Muscle of arm (tissue), 12 donors: ENCODE results near the gene RAG1. TPM values are rescaled to one million over a fixed set of nuclear protein-coding genes. Genes with fewer than 3 reads are reported as not detected.

Experiments
- DNase-seq: peaks from one replicate; pipeline ENCODE4 v3.0.0-alpha.2; 2013
- polyA plus RNA-seq, 12 donors: library from polyadenylated mRNA; unstranded; fragments of 120-200 nt; gene quantifications; one replicate each; pipeline ENCODE4 v1.2.1, GENCODE V29; 2013; ENCODE audit not compliant: insufficient read length in 12 of 12

RAG1 gene
- polyA plus RNA-seq, 12 donors: 5.9 to 22.4 (median 10.0) TPM; not detected in 1

DNA sequence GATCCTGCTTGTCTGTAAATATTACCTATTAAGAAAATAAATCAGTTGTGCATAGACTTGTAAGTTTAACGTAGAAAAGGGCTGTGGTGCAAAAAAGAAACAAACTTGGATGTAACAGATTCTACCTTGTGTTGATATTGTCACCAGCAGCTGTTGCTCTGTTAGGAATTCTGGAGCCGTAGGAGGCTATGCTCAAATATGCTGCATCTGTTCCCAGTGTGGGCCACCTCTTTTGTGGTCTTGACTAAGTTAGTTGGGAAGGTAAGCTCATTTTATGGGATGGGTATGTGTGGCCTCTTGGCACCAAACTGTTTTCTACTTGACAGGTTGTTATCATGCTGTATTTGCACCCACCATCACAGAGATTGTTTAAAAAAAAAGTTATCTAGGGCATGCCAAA lies 59.7 kb downstream of the RAG1 start:
- DNase-seq: no peak

DNA sequence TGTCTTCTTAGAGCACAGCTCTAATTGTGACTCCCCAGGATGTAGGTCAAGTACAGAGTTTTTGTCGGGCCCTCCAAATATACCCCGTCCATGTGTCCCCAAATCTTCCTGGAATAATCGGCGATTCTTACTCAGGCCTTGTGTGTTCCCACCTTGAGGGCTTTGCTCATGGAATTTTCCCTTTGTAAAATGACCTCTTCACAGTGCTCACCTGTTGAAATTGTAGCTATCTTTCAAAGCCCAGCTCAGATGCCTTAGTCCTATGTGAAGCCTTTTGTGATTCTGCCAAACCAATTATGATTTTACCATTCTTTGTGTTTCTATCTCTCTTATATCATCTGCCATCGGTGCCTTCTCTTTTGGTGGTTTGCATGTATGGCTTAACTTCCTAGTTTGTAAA lies 60.3 kb downstream of the RAG1 start:
- DNase-seq: no peak

DNA sequence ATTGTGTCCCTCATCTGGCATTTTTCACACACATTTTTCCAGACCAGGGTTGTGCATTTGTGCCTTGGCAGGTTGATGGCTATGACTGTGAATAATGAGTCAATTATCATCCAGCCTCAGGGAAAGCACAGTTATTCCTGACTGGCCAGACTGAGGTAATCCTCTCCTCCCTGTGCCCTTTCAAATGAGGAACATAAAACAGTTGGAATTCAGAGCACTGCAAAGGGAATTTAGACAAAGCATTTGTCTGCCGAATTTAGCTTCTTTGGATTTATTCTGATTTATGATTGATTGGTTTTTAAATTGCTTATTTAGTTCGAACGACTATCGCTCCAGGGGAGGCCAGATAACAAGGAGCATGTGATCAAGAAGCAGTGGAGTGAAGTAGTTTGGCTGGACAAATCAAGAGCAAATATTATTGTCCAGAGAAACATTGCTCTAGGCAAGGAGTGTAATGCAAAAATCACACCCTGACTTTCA lies 61.0 kb downstream of the RAG1 start:
- no peak for DNase-seq

Other genes with a start within 250 kb of the RAG1 start
- 10 to 100 TPM in 11 of 12 donors, not detected in 1; 15.7 to 22.3 (median 20.4) TPM for gene TRAF6, start 57.7 kb upstream of the RAG1 start, polyA plus RNA-seq
- 10 to 100 TPM in 11 of 12 donors, not detected in 1; 36.9 to 64.9 (median 48.2) TPM for gene IFTAP, start 26.5 kb downstream of the RAG1 start, polyA plus RNA-seq
- 1 to 10 TPM in 1 of 12 donors, under 1 TPM in 8, not detected in 3; 0.09 to 1.5 (median 0.50) TPM for gene RAG2, start 30.2 kb downstream of the RAG1 start, polyA plus RNA-seq